GM18858 (cell line): Measurements from ENCODE around the gene PRPF31.

Experiments used
- ATAC-seq: cut with Tn5 transposase; IDR thresholded peaks from one replicate; pipeline ENCODE4 v1.9.1; 2021; ENCODE audit not compliant: unreplicated experiment

Gene PRPF31

DNA sequence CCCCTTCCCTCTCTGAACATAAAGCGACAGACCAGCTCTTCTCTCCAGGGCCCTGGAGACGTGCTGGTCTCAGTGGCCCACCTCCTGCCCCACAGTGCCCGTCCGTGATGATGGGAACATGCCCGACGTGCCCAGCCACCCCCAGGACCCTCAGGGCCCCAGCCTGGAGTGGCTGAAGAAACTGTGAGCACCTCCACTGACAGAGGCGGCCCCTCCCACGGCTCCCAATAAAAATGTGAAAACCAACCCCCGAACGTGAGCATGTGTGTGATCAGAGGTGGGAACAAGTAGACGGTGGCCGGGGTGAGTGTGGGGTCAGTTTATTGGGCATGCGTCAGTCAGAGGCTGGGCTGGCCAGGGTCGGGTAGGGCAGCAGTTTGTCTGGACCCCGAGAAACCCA lies 8.8 kb upstream of the PRPF31 start:
- no peak for ATAC-seq

DNA sequence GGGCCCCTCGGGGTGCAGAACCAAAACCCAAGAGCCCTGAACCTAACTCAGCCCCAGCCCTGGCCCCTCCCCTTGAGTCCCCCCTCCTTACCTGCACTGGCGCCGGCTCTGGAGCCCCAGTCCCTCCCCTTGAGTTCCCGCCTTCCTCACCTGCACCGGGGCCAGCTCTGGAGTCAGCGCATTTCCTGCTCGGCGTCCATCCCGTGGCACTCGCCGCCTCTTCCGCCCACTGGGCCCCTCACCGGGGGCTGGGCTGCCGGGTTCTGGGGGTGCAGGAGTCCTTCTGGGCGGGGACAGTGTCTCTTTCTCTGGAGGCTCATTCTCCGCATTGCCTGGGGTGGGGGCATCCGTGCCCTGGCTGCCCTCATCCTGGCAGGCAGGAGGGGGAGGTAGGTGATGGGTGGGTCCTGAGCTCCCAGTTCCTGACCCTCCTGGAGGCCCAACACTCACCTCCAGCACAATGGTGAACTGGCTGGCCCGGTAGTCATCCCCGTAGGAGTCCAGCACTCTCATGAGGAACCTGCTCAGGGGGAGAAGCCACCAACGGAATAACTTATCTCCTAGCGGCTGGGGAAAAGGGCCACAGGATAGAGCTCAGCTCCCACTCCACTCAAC lies 7.6 kb upstream of the PRPF31 start:
- no peak for ATAC-seq

DNA sequence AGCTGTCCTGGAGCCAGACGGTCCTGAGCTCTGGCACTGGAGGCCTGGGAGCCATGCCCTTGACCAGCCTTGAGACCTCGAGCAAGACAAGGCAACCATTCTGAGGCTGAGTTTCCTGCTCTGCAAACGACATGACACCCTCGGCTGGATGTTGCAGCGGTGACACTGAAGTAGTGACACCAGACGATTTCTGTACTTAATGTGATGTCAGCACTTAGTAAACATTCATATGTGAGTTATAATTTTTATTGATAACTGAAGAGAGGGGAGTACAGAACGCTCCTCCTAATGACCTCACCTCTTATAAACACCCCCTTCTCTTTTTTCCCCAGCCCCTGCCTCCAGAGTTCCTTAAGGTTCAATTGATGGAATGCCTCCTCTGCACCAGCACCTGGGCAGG lies 7.1 kb upstream of the PRPF31 start:
- no peak for ATAC-seq

DNA sequence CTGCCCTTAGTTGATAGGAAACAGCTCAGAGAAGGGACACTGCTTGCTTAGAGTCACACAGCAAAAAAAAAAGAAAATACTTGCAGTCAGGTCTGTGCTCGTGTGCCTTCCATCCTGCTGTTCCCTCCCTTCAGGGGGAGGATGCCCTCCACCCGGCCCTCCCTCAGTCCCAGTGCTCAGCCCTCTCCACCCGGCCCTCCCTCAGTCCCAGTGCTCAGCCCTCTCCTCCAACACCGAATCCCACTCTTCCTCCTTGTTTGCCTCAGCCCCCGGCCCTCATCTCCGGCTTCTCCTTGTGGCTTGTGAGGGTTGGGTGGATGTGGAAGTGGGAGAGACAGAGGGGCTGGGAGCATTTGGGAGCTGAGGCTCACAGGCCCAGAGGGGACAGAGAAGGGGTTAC lies 5.9 kb upstream of the PRPF31 start:
- ATAC-seq: no peak

DNA sequence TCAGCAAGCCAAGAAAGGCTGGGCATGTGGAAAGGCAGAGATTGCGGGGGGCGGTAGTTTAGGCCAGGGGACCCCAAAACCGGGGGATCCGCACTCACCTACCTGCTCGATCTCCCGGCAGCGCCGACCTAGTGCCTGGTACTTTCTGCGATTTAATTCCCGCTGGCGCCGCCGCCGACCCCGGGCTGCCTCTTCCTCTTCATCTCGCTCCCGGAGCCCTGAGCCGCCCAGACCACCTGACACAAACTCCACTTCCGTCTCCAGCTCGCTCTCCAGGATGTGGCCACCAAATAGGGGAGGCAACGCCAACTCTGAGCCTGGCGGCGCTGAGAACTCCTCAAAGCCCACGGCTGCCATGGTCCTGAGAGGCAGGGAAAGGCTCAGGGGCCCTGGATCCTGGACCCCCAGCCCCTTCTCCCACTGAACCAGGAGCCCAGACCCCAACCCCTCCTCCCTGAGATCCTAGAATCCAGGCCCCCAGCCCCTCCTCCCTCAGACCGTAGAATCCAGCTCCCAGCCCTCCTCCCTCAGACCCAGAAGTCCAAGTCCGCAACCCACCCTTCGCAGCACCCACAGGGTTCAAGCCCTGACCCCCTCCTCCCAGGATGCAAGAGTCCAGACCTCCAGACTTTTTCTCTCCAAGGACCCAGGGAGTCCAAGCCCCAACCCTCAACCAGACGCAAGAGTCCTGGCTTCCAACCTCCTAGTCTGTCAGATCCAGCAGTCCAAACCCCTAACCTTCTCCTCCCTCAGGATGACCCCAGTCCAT lies 1.0 kb upstream of the PRPF31 start:
- no peak for ATAC-seq

DNA sequence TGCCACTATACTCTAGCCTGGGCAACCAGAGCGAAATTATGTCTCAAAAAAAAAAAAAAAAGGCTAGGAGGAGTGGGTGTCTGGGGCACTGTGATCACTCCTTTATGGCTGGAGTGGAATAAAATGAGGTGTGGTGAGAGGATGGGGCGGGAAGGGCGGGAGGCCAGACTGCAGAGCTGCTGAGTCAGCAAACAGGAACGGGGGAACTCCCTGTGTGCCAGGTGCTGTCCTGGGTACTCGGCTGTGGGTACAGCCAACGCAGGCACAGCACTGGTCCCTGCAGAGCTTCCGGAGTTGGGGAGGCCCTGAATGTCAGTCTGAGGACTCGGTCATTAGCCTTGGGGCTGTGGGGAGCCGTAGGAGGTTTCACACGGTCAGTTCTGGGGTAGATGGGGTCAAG lies 5.7 kb downstream of the PRPF31 start:
- no peak for ATAC-seq

DNA sequence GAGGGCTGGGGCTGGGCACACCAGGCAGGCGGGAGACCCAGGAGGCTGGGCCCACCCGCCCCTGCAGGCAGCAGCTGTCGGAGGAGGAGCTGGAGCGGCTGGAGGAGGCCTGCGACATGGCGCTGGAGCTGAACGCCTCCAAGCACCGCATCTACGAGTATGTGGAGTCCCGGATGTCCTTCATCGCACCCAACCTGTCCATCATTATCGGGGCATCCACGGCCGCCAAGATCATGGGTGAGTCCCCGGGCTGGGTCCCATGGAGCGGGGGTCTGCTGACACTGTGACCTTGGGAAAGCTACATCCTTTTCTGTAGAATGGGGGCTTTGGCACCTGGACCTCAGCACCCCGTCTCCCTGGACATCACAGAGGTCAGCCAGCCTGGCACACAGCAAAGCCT lies 8.1 kb downstream of the PRPF31 start:
- ATAC-seq: no peak

DNA sequence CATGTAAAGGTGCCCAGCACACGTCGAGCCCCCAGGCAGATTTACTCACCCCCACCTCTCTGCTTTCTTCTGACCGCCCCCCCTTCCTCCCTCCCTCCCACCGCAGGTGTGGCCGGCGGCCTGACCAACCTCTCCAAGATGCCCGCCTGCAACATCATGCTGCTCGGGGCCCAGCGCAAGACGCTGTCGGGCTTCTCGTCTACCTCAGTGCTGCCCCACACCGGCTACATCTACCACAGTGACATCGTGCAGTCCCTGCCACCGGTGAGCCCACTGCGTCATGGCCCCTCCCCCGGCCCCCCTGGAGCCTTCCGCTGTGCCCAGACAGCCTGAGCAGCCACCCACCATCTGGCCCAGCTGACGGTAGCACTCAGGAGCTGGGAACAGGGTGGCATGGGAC lies 8.8 kb downstream of the PRPF31 start:
- ATAC-seq: no peak

DNA sequence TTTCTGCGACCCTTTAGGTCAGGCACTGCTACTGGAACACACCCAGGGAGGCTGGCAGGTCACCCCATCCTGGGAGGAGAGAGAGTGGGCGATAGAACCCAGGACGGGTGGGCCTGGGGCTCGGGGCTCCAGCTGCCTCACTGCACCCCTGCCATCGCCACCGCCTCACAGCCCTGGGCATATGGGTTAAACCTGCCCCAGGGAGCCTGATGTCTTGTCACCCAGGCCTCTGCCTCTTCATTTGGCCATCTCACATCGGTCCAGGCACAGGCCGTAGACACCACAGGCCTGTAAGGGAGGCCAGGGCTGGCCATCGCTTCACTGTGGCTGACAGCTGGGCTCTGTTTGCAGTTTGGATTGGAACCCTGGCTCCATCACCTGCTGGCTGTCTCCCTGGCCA lies 10.2 kb downstream of the PRPF31 start:
- no peak for ATAC-seq

DNA sequence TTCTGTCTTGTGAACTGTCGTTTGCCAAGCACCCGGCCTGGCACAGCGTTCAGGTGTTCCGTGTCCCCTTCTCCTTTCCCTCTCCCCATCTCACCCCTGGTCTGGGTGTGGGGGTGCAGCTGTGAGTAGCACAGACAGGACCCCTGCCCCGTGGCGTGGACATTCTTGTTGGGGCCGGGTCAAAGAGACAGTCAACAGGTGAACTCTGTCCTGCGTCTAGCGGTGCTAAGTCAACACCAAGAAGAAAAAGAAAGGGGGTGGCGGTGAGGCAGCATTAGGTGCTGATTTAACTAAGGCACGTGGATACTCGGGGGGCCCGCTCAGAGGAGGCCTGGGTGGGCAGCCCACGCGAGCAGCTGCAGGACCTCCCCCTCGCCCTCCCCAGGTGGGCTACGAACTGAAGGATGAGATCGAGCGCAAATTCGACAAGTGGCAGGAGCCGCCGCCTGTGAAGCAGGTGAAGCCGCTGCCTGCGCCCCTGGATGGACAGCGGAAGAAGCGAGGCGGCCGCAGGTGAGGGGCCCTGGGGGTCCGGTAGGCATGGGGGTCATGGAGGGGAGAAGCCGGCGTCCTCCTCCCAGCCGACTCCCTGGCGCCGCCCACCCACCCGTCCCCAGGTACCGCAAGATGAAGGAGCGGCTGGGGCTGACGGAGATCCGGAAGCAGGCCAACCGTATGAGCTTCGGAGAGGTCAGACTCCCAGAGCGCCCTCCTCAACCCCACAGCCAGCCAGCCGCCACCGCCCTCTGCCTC lies 12.3 kb downstream of the PRPF31 start:
- ATAC-seq: no peak

DNA sequence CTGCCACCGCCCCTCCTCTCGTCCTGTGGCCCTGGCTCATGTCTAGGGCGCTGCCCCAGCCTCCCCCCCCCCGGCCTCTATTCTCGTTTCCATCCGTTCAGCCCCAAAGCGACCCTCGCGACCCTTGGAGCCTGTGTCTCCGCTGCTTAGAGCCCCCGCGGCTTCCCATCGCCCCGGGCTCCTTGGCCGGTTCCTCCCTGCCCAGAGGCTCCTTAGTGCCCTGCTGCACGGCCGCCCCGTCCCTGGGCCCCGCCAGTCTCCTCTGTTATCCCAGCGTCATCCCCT lies 12.8 kb downstream of the PRPF31 start:
- ATAC-seq: no peak

DNA sequence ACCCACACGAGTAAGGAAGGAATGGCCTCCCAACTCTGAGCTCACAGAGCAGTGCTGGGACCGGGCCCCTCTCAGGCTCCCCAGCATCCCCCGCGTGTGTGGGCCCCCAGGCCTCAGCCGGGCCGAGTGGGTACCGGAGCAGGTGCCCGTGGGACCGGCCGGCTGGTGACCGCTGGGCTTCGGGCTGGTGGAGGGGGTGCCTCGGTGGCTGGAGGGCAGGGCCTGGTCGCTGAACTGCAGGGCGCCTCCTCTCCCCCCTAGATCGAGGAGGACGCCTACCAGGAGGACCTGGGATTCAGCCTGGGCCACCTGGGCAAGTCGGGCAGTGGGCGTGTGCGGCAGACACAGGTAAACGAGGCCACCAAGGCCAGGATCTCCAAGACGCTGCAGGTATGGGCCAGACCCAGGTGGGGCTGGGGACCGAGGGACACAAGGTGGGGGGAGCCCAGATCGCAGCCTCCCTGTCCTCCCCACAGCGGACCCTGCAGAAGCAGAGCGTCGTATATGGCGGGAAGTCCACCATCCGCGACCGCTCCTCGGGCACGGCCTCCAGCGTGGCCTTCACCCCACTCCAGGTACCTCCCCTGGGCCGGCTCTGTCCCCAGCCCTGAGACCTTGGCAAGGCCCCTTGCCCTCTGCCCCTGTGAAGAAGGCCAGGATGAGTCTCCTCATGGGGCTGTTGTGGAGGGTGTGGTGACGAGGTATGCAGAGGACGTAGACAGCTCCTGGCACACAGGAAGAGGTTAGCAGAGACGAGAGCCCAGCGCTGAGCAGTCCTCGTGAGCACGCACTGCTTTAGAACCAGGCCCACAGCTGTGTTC lies 13.5 kb downstream of the PRPF31 start:
- ATAC-seq: no peak

DNA sequence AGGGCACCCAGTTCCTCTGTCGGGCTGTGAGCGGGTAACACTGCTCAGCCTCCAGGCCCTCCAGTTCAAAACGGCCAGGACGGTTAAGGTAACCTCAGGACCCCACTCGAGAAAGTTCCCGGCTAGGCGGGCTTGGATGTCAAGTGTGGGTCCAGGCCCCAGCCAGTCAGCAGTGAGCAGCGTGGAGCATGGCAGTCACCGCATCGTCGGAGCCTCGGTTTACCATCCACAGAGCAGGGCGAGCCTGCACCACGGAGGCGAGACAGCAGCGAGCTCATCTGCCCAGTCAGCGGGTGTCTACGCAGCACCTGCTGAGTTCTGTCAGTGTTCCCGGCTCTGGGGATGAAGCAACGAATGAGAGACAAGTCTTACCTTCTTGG lies 14.1 kb downstream of the PRPF31 start:
- ATAC-seq: no peak

DNA sequence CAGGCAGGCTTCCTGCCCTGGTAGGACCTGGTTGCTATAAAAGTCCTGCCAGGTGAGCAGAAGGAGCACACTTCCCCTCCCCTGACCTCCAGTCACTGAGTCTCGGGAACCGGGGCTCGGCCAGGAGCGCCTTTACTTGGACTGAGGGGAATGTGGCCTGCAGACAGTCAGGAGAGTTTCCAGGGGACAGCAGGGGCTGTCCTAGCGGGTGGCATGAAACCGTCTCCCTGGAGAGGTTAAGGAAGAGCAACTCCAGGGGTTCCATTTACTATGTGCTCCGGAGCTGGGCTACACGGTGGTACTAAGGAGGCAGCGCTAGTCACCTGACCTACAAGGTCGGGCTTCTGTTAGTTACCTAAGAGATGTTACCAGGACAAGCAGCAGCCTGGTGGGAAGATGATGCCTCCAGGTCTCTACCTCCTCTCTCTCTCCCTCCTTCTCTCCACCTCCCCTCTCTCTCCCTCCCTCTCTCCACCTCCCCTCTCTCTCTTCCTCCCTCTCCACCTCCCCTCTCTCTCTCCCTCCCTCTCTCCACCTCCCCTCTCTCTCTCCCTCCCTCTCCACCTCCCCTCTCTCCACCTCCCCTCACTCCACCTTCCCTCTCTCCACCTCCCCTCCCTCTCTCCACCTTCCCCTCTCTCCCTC lies 17.9 kb downstream of the PRPF31 start:
- ATAC-seq: no peak

DNA sequence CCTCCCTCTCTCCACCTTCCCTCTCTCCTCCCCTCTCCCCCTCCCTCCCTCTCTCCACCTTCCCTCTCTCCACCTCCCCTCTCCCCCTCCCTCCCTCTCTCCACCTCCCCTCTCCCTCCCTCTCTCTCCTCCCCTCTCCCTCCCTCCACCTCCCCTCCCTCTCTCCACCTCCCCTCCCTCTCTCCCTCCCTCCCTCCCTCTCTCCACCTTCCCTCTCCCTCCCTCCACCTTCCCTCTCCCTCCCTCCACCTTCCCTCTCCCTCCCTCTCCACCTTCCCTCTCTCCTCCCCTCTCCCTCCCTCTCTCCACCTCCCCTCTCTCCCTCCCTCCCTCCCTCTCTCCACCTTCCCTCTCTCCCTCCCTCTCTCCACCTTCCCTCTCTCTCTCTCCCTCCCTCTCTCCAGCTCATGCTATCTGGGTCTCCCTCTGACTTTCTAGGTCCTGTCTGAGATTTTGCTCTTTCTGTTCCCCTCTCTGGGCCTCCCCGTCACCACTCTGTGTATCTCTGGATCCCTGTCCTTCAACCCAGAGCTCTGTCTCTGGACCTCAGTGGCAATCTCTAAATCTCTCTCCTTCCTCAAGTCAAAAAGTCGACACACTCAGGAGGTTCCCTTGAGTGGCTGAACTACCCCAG lies 18.5 kb downstream of the PRPF31 start:
- no peak for ATAC-seq

DNA sequence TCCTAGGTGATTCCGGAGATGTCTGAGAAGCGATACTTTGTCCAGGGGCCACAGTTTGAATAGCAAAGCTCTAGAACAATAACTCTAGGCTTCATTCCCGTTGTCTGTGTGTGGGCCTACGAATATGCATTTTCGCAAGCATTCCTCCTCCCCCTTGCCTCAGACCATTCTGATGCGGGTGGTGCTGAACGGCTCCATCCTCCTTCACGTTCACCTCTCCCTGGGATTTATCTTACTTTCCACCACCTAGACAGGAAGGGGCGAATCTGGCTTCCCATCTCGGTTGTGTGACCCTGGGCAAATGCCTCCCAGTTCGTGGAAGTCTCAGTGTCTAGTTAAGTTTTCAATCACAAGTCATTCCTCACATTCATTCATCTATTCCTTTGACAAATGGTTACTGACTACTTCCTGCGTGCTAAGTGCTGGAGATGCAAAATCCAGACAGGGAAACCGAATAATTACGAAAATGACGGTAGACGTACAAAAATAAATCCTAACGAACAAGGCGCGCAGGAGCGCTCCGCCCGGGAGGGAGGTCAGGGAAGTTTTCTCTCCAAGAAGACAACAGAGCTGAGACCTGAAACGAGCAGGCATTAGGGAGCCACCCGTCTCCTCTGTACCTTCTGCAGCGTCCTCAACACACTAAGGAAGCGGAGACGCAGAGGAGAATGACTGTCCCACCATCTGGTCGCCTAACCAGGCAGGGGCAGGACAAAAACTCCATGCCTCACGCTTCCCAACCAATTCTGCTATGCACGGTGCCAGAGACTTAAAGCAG lies 20.7 kb downstream of the PRPF31 start:
- ATAC-seq: no peak

DNA sequence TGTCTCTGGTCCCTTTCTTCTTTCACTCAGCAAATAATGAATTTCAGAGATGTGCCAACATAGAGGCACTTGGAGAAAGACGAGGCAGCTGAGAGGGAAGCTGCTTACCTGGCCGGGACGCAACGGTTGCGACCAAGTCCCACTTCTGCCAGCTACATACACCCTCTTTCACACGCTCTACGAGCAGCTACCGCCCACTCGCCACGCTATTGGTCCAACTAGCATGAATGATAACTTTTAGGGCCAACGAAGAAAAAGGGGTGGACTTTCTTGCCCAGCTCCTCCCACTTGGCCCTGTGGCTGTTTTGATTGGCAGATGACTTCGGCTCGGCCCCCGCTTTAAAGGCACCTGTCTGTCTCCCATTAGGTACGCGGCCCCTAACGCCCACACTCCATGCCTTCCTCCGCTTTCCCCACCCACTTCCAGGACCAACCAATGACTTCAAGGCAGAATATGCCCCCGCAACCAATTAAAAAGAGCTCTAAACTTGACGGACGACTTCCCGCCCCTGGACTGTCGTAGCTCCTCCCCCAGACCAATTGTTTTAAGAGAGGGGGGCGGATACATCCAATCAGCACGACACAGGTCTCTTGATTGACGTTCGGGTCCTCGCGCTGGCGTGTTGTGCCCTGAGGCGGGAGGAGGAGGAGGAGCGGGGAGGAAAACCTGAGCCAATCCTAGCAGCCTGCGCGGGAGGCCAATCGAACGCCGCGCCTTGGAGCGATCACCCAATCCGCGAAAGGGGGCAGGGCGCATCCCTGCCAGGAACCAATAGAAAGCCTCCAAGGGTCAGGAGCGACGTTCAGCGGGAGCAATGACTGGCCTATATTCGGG lies 21.5 kb downstream of the PRPF31 start:
- ATAC-seq: peak; percentile 70

DNA sequence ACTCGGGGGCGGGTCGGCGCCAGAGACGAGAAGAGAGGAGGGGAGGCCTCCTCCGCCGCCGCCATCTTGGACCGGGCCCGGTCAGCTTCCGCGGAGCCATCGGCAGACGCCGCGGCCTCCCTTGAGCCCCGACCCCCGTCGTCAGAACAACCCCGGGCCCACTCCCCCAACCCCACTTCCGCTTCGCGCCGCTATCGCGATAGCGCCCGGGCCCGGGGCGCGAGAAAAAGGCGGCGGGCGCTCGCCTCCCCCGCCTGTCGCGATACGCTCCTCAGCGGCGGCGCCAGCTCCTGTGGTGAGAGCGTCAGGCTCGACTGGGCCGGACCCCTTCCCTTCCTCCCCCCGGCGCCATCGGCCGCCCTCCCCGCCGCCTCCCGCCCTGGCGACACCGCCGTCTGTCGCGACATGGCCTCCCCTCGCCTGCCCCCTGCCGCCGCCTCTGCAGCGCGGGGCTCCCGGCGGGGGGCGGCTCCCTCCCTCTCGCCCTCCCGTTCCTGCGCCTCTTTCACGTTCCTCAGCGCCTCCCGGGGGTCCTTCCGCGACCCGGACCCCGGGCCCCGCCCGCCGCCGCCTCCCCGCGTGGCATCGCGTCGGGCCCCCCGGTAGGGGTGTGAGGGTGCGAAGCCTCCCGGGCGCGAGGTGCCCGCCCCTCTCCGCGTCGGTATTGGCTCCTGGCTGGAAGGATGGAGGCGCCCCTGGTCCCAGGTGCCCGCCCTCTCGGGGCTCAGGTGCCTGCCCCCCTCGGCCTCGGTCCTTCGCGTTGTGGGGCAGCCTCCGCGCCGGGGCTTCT lies 22.3 kb downstream of the PRPF31 start, which contains the start of gene CNOT3:
Gene CNOT3, plus strand, starts transcription at position 64 of the 790 bp plus-strand sequence. CDS start 5,217 bp downstream, outside the sequence.
- ATAC-seq: no peak
